ENCODE measurements around the gene CRYBB3. TPM values are rescaled to one million over a fixed set of nuclear protein-coding genes. Genes with fewer than 3 reads are reported as not detected.

Gene CRYBB3
- total and polyA plus RNA-seq, 2 donors (not counting 3 experiments of a cell fraction or from before 2014, with no cell fraction given): 0.59 to 1.2 TPM

- intact Hi-C loops (cut with micrococcal nuclease) (no loop called here), dilution Hi-C loops (cut with MboI; ENCODE audit: extremely low pct_ligation_motif_present, low sequenced_read_pairs) (no loop called here)
- DNase-seq (ENCODE audit: low read depth, low spot score) (no peak), FAIRE-seq (no peak)
- H3K4me1 ChIP-seq (ENCODE audit: control insufficient read depth, extremely low read depth, insufficient read depth, low read length): no peaks in the 10 kb centered on the region
- no peaks in the 10 kb centered on the region for H3K27me3 ChIP-seq (ENCODE audit: control insufficient read depth in 2 of 2, insufficient read depth in 2 of 2, low read length in 2 of 2)
- CTCF ChIA-PET: interaction anchor here (1.0 kb wide), 1 partner anchor 41 kb away, joined by 5 read pairs; no protein-coding TSS in a partner anchor
- H3K9me3 ChIP-seq (replicated peaks; ENCODE audit: control insufficient read depth, insufficient read depth, low read length): no peaks in the 10 kb centered on the region
- H3K36me3 ChIP-seq (ENCODE audit: control insufficient read depth in 2 of 2, extremely low read depth in 1 of 2, insufficient read depth in 2 of 2, low read length in 2 of 2): peaks cover 0 to 4% of the 10 kb centered on the region in 2 experiments
- TF ChIP-seq MYC (IDR thresholded peaks at IDR 0.05; ENCODE audit: low read depth, low read length): no peak
- TF ChIP-seq POLR2A (IDR thresholded peaks at IDR 0.05; ENCODE audit: low read depth, low read length): no peak
- no peak for TF ChIP-seq CTCF (IDR thresholded peaks at IDR 0.05; ENCODE audit: extremely low read depth in 1 of 2, insufficient read depth in 1 of 2, low read depth in 1 of 2, low read length in 2 of 2)
- no peak for TF ChIP-seq FOS (IDR thresholded peaks at IDR 0.05; ENCODE audit: borderline replicate concordance, insufficient read depth, low read length)
- no peak overlapping the region for H3K4me2 ChIP-seq (ENCODE audit: insufficient read depth, low read length)
- POLR2A ChIA-PET: no interaction called here
- H3K27ac ChIP-seq (ENCODE audit: insufficient read depth, low read depth, low read length): no peak overlapping the region
- no peaks in the 10 kb centered on the region for H3K9me1 ChIP-seq (replicated peaks; ENCODE audit: control insufficient read depth, extremely low read depth, insufficient read depth, low read length)
- no TSS peak for BruUV-seq (replicated peaks)
- no peak overlapping the region for H3K4me3 ChIP-seq (replicated peaks in 1 of 3; ENCODE audit: insufficient read depth in 1 of 3, low read depth in 1 of 3, low read length in 3 of 3)
- H2AFZ ChIP-seq (ENCODE audit: low read depth, low read length): no peak overlapping the region
- no peaks in the 10 kb centered on the region for H3K79me2 ChIP-seq (ENCODE audit: control insufficient read depth, insufficient read depth, low read length)
- H3K9ac ChIP-seq (replicated peaks; ENCODE audit: extremely low read depth, insufficient read depth, low read length): no peak overlapping the region
- no peaks in the 10 kb centered on the region for H4K20me1 ChIP-seq (replicated peaks; ENCODE audit: control insufficient read depth, extremely low read depth, insufficient read depth, low read length)
Observed at GRCh38 chr22:25161017-25161915, 38.4 kb upstream of the CRYBB3 start.

All from endothelial cell of umbilical vein (primary cell).